Activated naive CD8-positive, alpha-beta T cell treated with anti-CD3 and anti-CD28 coated beads, Interleukin-2, amount 50 U/mL, for 24 hours (primary cell): ENCODE results near the gene WFDC2.

Source experiments
- ATAC-seq: fragments of 150-1000 bp; cut with Tn5 transposase; one replicate; pipeline ENCODE4 v1.10.0; 2021
- DNase-seq: peaks from one replicate; pipeline ENCODE4 v3.0.0; 2021
- H3K27ac Mint-ChIP-seq: one replicate; pipeline ENCODE4 v1.8.0; 2021; ENCODE audit warnings: mild to moderate bottlenecking, mixed read lengths
- H3K27me3 Mint-ChIP-seq: one replicate; pipeline ENCODE4 v1.8.0; 2021; ENCODE audit warnings: mixed read lengths
- H3K36me3 Mint-ChIP-seq: one replicate; pipeline ENCODE4 v1.8.0; 2021; ENCODE audit warnings: low read depth, mixed read lengths
- H3K4me1 Mint-ChIP-seq: one replicate; pipeline ENCODE4 v1.8.0; 2021; ENCODE audit warnings: mixed read lengths
- H3K4me3 Mint-ChIP-seq: one replicate; pipeline ENCODE4 v1.8.0; 2021; ENCODE audit warnings: mild to moderate bottlenecking, moderate library complexity, mixed read lengths
- H3K9me3 Mint-ChIP-seq: one replicate; pipeline ENCODE4 v1.8.0; 2021; ENCODE audit warnings: mixed read lengths

Gene WFDC2, protein sequence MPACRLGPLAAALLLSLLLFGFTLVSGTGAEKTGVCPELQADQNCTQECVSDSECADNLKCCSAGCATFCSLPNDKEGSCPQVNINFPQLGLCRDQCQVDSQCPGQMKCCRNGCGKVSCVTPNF

DNA sequence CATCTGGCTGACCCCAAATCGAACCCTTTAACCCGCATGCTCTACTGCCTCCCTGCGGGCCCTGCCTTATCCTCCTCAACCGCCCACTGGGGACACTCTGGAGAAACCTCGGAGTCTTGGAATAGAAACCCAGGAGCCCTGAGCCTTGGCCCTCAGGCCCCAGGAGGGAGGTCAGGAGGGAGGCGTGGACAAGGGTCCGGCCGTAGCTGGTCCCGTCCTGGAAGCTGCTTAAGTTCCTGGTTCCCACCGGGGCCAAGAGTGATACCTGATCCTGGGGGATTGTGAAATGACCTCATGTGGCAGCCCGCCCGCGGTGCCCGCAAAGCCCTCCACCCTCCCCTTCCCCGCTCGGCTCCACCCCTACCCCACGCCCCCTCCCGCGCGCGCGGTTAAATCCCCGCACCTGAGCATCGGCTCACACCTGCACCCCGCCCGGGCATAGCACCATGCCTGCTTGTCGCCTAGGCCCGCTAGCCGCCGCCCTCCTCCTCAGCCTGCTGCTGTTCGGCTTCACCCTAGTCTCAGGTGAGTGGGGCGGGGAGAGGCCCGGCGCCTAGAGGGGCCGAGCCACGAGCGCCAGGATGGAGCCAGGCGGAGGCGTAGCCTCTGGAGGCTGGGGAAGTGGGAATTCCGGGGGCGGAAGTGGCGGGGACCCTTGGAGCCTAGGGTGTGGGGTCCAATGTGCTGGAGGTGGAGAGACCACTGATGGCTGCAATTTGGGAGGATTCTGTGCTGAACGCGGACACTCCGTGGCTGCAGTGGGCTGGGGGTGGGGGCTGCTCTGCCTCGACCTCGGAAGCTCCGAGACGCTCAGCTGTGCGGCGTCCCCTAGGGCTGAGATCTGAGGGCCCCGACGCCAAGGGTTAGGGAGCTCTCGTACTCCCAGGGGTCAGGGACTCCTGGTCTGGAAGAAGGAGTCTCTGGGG is at the start of gene WFDC2:
Gene WFDC2, plus strand, starts transcription at position 418 of the 926 bp plus-strand sequence. Its CDS starts 29 bp downstream, at position 447.
- no peak for DNase-seq
- no peak within 1 kb of the TSS for H3K27ac Mint-ChIP-seq
- H3K9me3 Mint-ChIP-seq, result no peaks in the 10 kb centered on the region
- no peaks in the 10 kb centered on the region for H3K36me3 Mint-ChIP-seq
- peaks cover 68% of the 10 kb centered on the region for H3K27me3 Mint-ChIP-seq
- peak within 1 kb of the TSS; percentile 58 for H3K4me3 Mint-ChIP-seq
- peaks cover 10% of the 10 kb centered on the region for H3K4me1 Mint-ChIP-seq
- ATAC-seq, result peak; percentile 26

DNA sequence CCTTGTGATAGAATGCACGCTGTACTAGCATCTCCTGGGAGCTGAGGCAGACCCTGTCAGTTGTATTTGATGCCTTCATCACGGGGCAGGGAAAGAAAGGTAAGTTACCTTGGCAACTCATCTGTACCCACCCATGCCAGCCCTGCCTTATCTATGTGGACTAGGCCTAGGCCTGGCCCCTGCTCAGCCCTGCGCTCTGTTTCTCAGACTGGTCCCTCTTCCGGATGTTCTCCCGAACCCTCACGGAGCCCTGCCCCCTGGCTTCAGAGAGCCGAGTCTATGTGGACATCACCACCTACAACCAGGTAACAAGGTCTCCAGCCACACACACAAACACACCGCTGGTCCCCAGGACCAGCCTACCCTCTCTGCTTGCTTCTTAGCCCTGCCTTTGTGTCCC is 49.4 kb upstream of the WFDC2 start:
- peak overlapping the region; percentile 95 for H3K27ac Mint-ChIP-seq
- H3K36me3 Mint-ChIP-seq, result peaks cover 43% of the 10 kb centered on the region

DNA sequence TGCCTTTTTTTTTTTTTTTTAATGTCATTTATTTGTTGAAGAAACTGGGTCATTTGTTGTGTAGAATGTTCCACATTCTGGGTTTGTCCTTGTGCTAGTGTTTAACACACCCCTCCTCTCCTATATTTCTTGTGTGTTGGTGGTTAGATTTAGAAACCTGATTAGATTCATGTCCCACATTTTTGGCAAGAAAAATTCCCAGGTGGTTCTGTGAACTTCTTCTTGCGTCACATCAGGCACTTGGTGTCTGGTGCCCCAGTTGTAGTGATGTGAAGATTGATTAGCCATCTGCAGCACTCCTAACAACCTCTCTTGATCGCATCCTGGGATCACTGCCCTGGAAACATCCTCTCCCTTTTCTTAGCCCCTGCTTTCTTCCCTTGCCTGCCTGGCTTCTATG is 45.9 kb upstream of the WFDC2 start:
- Mint-ChIP-seq H3K27me3 (no peaks in the 10 kb centered on the region), H3K36me3 (peaks cover 56% of the 10 kb centered on the region), H3K4me3 (no peak overlapping the region), H3K27ac (no peak overlapping the region), H3K9me3 (no peaks in the 10 kb centered on the region), H3K4me1 (peaks cover 12% of the 10 kb centered on the region)
- no peak for ATAC-seq
- DNase-seq, result no peak

More for the DNA sequence above, 49.4 kb upstream of the WFDC2 start:
- H3K27me3 Mint-ChIP-seq, result no peaks in the 10 kb centered on the region
- DNase-seq (no peak), ATAC-seq (no peak)
- peaks cover 40% of the 10 kb centered on the region for H3K4me1 Mint-ChIP-seq
- H3K4me3 Mint-ChIP-seq, result no peak overlapping the region
- H3K9me3 Mint-ChIP-seq, result no peaks in the 10 kb centered on the region

DNA sequence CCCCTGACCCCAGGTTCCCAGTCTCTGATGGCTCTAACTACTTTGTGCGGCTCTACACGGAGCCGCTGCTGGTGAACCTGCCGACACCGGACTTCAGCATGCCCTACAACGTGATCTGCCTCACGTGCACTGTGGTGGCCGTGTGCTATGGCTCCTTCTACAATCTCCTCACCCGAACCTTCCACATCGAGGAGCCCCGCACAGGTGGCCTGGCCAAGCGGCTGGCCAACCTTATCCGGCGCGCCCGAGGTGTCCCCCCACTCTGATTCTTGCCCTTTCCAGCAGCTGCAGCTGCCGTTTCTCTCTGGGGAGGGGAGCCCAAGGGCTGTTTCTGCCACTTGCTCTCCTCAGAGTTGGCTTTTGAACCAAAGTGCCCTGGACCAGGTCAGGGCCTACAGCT is 44.0 kb upstream of the WFDC2 start:
- H3K4me3 Mint-ChIP-seq, result no peak overlapping the region
- no peaks in the 10 kb centered on the region for H3K4me1 Mint-ChIP-seq
- H3K27me3 Mint-ChIP-seq, result no peaks in the 10 kb centered on the region
- ATAC-seq (no peak), DNase-seq (no peak)
- no peaks in the 10 kb centered on the region for H3K9me3 Mint-ChIP-seq
- peaks cover 48% of the 10 kb centered on the region for H3K36me3 Mint-ChIP-seq
- no peak overlapping the region for H3K27ac Mint-ChIP-seq

DNA sequence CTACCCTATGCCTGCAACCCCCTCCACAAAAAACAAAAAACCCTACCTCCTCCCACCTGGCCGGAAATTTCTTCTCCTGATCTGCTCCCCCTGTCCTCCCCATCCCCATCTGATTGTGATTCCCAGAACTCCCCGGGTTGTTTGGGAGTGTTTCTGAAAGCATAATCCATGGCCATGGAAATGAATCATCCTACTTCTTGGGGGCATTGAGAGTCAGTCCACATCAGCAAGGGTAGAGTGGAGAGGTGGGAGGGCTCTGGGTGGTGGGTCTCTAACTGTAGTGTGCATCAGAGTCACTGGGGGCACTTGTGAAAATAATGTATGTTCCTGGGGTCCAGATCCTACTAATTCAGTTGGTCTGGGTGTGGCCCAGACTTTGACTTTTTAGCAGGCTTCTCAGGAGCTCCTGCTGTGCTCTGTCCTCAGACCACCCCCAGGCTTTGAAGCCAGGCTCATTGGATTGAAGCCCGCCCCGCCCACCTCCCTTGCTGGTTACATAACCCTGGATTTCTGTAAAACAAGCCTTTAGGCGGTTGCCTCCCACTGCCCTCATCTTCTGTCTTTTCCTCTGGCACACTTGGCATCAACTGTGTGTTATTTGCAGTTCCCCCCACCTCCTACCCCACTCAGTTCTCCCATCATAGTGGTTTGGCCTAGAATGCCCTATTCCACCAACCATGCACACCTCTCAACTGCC is 43.1 kb upstream of the WFDC2 start:
- no peak overlapping the region for H3K27ac Mint-ChIP-seq
- peaks cover 43% of the 10 kb centered on the region for H3K36me3 Mint-ChIP-seq
- H3K9me3 Mint-ChIP-seq, result no peaks in the 10 kb centered on the region
- DNase-seq (no peak), ATAC-seq (peak; percentile 33)
- no peak overlapping the region for H3K4me3 Mint-ChIP-seq
- H3K27me3 Mint-ChIP-seq, result no peaks in the 10 kb centered on the region
- H3K4me1 Mint-ChIP-seq, result no peaks in the 10 kb centered on the region

DNA sequence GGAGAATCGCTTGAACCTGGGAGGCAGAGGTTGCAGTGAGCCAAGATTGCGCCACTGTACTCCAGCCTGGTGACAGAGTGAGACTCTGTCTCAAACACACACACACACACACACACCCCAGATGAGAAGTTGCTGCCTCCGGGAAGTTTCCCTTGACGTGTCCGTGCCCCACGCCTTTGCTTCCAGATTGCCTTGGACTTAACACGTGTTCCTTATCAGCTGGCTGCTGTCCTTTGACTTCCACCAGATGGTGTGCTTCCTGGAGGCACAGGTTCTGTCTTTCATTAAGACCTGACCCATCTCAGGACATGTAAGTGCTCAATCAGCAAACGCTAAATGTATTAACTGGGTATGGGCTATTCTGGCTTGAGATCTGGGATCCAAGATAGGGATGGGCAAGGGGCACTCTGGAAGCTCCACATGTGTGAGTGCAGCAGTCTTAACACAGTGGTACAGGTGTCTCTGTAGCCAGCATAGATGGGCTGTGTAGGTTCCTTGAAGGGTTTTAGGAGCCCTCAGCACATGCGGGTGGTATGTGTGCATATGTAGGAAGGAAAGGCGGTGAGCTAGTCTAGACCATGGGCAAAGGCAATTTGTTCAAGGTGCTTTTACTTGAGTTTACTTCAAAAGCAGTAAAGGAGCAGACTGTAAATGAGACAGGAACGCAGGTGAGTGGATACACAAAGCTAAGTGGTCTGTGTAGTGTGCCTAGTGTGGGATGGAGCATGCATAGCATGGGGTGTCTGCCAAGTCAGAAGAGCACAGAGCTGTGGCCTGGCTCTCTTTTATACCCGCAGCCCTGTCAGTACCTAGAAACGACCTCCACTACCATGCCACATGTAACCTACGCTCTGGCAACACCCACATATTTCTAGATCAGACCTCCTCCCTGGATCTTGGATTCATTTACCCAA is 42.1 kb upstream of the WFDC2 start:
- ATAC-seq (no peak), DNase-seq (no peak)
- H3K36me3 Mint-ChIP-seq, result peaks cover 41% of the 10 kb centered on the region
- H3K4me1 Mint-ChIP-seq, result peaks cover 6% of the 10 kb centered on the region
- no peaks in the 10 kb centered on the region for H3K9me3 Mint-ChIP-seq
- no peak overlapping the region for H3K27ac Mint-ChIP-seq
- no peak overlapping the region for H3K4me3 Mint-ChIP-seq
- no peaks in the 10 kb centered on the region for H3K27me3 Mint-ChIP-seq

DNA sequence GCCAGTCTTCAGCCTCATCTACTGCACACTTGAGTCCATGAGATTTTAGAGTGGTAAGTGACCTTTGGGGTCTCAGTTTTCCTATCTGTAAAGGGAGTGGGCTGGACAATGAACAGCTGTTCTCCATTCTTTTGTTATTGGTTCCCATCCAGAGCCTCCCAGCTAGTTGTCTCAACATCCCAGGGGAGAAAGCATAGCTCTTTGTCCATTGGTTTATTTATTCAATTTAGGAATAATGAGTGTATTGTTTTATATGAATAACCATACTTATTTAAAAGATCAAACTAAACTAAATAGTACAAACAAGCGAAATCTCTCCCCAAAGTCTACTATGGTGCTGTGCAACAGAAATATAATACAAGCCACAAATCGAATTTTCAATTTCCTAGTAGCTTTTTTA is 39.9 kb upstream of the WFDC2 start:
- H3K4me3 Mint-ChIP-seq, result no peak overlapping the region
- H3K27ac Mint-ChIP-seq, result no peak overlapping the region
- H3K9me3 Mint-ChIP-seq, result no peaks in the 10 kb centered on the region
- peaks cover 38% of the 10 kb centered on the region for H3K36me3 Mint-ChIP-seq
- no peak for DNase-seq
- ATAC-seq, result no peak
- no peaks in the 10 kb centered on the region for H3K27me3 Mint-ChIP-seq
- H3K4me1 Mint-ChIP-seq, result peaks cover 17% of the 10 kb centered on the region

DNA sequence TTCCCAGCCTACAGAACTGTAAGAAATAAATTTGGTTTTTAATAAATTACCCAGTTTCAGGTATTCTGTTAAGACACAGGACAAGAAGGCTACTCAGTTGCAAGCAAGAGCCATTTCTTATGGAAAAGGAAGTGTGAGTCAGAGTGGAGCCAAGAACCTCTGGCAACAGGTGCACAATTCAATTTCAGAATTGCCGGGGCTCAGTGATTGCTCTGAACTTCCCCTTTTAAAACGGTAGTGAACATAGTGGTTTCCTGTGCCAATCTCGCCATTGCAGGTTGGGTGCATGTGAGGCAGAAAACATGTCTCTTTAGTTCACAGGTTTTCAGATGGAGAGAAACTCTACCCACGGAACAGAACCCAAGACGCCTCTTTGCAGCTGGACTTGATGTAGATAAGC is 37.3 kb upstream of the WFDC2 start:
- no peaks in the 10 kb centered on the region for H3K27me3 Mint-ChIP-seq
- peaks cover 27% of the 10 kb centered on the region for H3K4me1 Mint-ChIP-seq
- H3K27ac Mint-ChIP-seq, result no peak overlapping the region
- no peaks in the 10 kb centered on the region for H3K9me3 Mint-ChIP-seq
- H3K36me3 Mint-ChIP-seq, result peaks cover 24% of the 10 kb centered on the region
- no peak for ATAC-seq
- peak; percentile 13 for DNase-seq
- H3K4me3 Mint-ChIP-seq, result no peak overlapping the region

DNA sequence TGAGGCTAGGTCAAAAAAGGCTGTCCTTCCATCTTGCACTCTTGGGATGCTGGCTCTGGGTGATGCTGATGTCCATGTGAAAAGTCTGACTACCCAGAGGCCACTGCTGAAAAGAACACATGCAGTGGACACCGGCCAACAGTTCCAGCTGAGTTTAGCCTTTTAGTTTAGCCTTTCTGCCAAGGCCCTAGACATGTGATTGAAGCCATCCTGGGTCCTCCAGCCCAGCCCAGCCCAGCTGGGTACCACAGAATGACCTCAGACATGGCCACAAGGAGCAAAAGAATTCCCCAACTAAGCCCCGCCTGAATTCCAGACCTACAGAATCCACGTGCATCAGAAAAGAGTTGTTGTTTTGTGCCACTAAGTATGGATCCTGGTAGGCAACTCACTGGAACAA is 36.2 kb upstream of the WFDC2 start:
- no peaks in the 10 kb centered on the region for H3K27me3 Mint-ChIP-seq
- no peak for DNase-seq
- H3K9me3 Mint-ChIP-seq, result no peaks in the 10 kb centered on the region
- H3K4me3 Mint-ChIP-seq, result no peak overlapping the region
- H3K27ac Mint-ChIP-seq, result no peak overlapping the region
- H3K36me3 Mint-ChIP-seq, result peaks cover 19% of the 10 kb centered on the region
- H3K4me1 Mint-ChIP-seq, result peaks cover 27% of the 10 kb centered on the region
- no peak for ATAC-seq

DNA sequence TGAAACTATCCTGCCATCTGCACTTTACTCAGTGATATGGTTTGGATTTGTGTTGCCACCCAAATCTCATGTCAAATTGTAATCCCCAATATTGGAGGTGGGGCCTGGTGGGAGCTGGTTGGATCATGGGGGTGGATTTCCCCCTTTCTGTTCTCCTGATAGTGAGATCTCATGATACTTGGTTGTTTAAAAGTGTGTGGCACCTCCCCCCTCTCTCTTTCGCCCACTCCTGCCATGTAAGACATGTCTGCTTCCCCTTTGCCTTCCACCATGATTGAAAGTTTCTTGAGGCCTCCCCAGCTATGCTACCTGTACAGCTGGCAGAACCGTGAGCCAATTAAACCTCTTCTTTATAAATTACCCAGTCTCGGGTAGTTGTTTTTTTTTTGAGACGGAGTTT is 35.6 kb upstream of the WFDC2 start:
- Mint-ChIP-seq H3K27ac (peak overlapping the region; percentile 49), H3K4me3 (no peak overlapping the region), H3K36me3 (peaks cover 19% of the 10 kb centered on the region), H3K9me3 (no peaks in the 10 kb centered on the region), H3K27me3 (no peaks in the 10 kb centered on the region), H3K4me1 (peaks cover 27% of the 10 kb centered on the region)
- no peak for ATAC-seq
- no peak for DNase-seq

DNA sequence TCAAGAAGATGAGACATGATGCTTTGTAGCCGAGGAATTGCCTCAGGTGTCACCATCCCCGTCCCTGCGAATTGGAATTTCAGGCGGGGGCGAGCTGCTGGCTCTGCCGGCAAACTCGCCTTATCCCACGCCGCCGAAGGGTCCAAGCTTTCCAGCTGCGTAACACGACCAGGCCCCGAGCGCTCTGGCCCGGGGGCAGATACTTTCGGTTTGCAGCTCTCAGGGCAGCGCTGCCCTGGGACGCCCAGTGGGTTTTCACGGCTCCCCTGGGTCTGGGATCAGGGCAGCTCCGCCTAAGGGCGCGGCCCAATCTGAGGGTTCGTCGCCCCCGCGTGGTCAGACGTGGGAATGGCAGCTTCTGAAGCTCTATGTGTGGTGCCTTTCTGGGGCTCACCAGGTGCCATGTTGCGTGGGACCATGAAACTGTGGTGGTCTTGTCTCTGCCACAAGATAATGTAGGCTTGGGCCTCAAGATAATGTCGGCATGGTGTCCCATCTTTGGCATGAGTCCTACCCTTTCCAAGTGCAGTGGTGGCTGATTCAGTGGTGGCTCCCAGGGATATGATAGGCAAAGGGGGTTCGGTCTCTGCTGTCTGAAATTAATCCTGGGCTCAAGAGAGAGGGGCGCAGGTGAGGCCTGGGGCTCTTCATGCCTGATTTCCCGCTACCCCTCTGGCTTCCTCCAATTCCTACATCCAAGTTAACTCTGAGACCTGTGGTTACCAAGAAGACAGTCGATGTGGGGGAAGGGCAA is 32.6 kb upstream of the WFDC2 start:
- peaks cover 11% of the 10 kb centered on the region for H3K36me3 Mint-ChIP-seq
- H3K4me1 Mint-ChIP-seq, result peaks cover 29% of the 10 kb centered on the region
- peak overlapping the region; percentile 81 for H3K27ac Mint-ChIP-seq
- DNase-seq, result peak; percentile 91
- ATAC-seq, result peak; percentile 98
- no peaks in the 10 kb centered on the region for H3K27me3 Mint-ChIP-seq
- H3K4me3 Mint-ChIP-seq, result peak overlapping the region; percentile 67
- H3K9me3 Mint-ChIP-seq, result no peaks in the 10 kb centered on the region

DNA sequence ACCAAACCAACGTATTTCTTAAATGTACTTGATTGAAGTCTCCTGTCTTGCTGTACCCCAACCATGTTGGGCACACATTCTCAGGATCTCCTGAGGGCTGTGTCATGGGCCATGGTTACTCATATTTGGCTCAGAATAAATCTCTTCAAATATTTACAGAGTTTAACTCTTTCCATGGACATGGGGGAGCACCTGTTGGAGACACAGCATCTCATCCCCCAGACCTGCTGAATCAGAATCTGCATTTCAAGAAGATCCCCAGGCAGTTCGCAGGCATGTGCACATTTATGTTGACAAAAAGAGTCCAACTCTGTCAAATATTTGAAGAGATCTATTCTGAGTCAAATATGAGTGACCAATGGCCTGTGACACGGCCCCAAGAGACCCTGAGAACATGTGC is 29.1 kb upstream of the WFDC2 start:
- ATAC-seq (no peak), DNase-seq (no peak)
- Mint-ChIP-seq H3K27ac (no peak overlapping the region), H3K9me3 (no peaks in the 10 kb centered on the region), H3K36me3 (no peaks in the 10 kb centered on the region), H3K4me1 (peaks cover 32% of the 10 kb centered on the region), H3K27me3 (peaks cover 9% of the 10 kb centered on the region), H3K4me3 (no peak overlapping the region)

DNA sequence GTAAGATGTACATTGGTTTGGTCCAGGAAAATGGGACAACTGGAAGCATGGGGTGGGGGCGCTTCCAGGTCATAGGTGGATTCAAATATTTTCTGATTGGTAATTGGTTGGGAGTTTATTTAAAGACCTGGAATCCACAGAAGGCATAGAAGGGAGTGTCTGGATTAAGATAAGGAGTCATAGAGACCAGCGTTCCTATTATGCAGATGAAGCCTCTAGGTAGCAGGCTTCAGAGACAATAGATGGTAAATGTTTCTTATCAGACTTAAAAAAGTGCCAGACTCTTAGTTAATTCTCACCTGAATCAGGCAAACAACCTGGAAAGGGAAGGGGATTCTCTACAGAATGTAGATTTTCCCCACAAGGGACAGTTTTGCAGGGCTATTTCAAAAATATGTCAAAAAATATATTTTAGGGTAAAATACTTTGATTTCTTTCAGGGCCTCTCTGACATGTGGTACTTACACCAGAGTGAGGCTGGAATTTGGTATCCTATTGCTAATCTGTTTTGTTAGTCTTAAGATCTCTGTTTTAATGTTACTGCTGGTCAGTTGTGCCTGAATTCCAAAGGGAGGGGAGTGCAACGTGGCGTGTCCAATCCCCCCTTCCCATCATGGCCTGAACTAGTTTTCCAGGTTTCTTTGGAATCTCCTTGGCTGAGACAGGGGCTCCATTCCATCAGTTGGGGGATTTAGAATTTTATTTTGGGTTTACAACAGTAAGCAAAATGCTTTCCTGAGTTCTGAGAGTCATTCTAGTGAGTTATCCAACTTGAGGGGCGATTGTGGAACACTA is 28.5 kb upstream of the WFDC2 start:
- DNase-seq (no peak), ATAC-seq (no peak)
- Mint-ChIP-seq H3K27me3 (peaks cover 12% of the 10 kb centered on the region), H3K9me3 (no peaks in the 10 kb centered on the region), H3K4me1 (peaks cover 32% of the 10 kb centered on the region), H3K4me3 (no peak overlapping the region), H3K36me3 (no peaks in the 10 kb centered on the region), H3K27ac (no peak overlapping the region)
